Spinal cord (tissue), 10 donors: ENCODE measurements around the gene PARD3B. TPM values are rescaled to one million over a fixed set of nuclear protein-coding genes. Genes with fewer than 3 reads are reported as not detected.

ENCODE experiments used
- DNase-seq, 6 donors: peaks; one replicate each; pipeline versions ENCODE4 v3.0.0 to v3.0.0-alpha.2; 2013 to 2015; ENCODE audit warnings: low spot score in 6 of 6, low read depth in 4 of 6
- H3K27ac ChIP-seq: one replicate; pipeline ENCODE4 v1.5.1; 2013; ENCODE audit warnings: low read depth, low read length, control low read depth
- H3K27me3 ChIP-seq: one replicate; pipeline ENCODE4 v1.6.1; 2013; ENCODE audit warnings: low read length; ENCODE audit not compliant: control insufficient read depth, insufficient read depth
- H3K36me3 ChIP-seq: one replicate; pipeline ENCODE4 v1.6.1; 2013; ENCODE audit warnings: low read length; ENCODE audit not compliant: control insufficient read depth, insufficient read depth
- H3K4me1 ChIP-seq: one replicate; pipeline ENCODE4 v1.6.1; 2013; ENCODE audit warnings: low read length; ENCODE audit not compliant: control insufficient read depth, insufficient read depth
- H3K4me3 ChIP-seq: one replicate; pipeline ENCODE4 v1.5.1; 2013; ENCODE audit warnings: low read depth, low read length, control low read depth
- H3K9me3 ChIP-seq: one replicate; pipeline ENCODE4 v1.6.1; 2013; ENCODE audit warnings: low read length; ENCODE audit not compliant: control insufficient read depth, insufficient read depth
- WGBS: methylation state at CpG from one replicate; pipeline ENCODE4 v1.1.5; 2013; ENCODE audit warnings: missing lambda C conversion rate; ENCODE audit not compliant: insufficient coverage; 5-methylcytosine and 5-hydroxymethylcytosine counted together
- polyA plus RNA-seq, 2 donors: library from polyadenylated mRNA; unstranded; fragments of 120-200 nt; gene quantifications; one replicate each; pipeline ENCODE4 v1.2.1, GENCODE V29; 2013; ENCODE audit not compliant: insufficient read length in 2 of 2
- total RNA-seq, 2 donors: library from RNA; depleted of rRNA in 1 of 2; stranded (reverse); fragments of 120-200 nt in 1 of 2; fragments of >200 nt in 1 of 2; gene quantifications; one replicate each; pipeline versions ENCODE4 v1.2.3 to v1.2.4, GENCODE V29; 2013 to 2014
- donor health status: healthy.

PARD3B gene
- total and polyA plus RNA-seq, 4 donors: 10.8 to 34.6 (median 22.1) TPM

- 90% methylated on average over 4 of the region's 5 CpGs for whole genome bisulfite sequencing
- Histone ChIP-seq H3K27ac (no peak overlapping the region), H3K9me3 (no peaks in the 10 kb centered on the region), H3K4me1 (no peaks in the 10 kb centered on the region), H3K4me3 (no peak overlapping the region), H3K36me3 (no peaks in the 10 kb centered on the region), H3K27me3 (no peaks in the 10 kb centered on the region)
- DNase-seq: no peak
Observed at GRCh38 chr2:204507636-204508035, 37.6 kb upstream of the PARD3B start.

GRCh38 chr2:204510709-204511420, 34.4 kb upstream of the PARD3B start:
- H3K4me1 ChIP-seq: no peaks in the 10 kb centered on the region
- no peak overlapping the region for H3K27ac ChIP-seq
- WGBS: 68% methylated on average over 2 of the region's 4 CpGs
- peak in 1 of 6 donors; percentile 32 for DNase-seq
- no peak overlapping the region for H3K4me3 ChIP-seq
- H3K36me3 ChIP-seq: no peaks in the 10 kb centered on the region
- H3K27me3 ChIP-seq: no peaks in the 10 kb centered on the region
- H3K9me3 ChIP-seq: no peaks in the 10 kb centered on the region

GRCh38 chr2:204514439-204514838, 30.8 kb upstream of the PARD3B start:
- H3K4me1 ChIP-seq: no peaks in the 10 kb centered on the region
- no peak overlapping the region for H3K4me3 ChIP-seq
- H3K27me3 ChIP-seq: no peaks in the 10 kb centered on the region
- DNase-seq: no peak
- no CpG with 5 or more reads among the region's 2 CpGs for WGBS
- H3K9me3 ChIP-seq: no peaks in the 10 kb centered on the region
- no peak overlapping the region for H3K27ac ChIP-seq
- no peaks in the 10 kb centered on the region for H3K36me3 ChIP-seq

DNA sequence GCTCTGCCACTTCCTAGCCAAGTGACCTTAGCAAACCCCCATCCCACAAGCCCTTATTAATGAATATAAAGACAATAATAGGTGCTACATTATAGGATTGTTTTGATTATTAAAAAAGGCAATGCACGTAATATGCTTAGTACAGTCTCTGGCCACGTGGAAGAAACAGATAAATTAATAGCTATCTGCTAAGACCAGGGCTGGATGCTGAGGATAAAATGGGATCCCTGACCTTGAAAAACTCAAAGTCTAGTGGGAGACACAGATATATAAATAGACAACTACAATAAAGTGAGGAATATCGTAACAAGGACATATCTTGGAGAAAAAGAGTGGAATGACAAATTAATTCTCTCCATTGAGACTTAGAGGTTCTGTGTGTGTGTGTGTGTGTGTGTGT, 29.9 kb upstream of the PARD3B start:
- no peak for DNase-seq
- Histone ChIP-seq H3K36me3 (no peaks in the 10 kb centered on the region), H3K27me3 (no peaks in the 10 kb centered on the region), H3K4me3 (no peak overlapping the region), H3K27ac (no peak overlapping the region), H3K4me1 (no peaks in the 10 kb centered on the region), H3K9me3 (no peaks in the 10 kb centered on the region)
- WGBS: no CpG with 5 or more reads among the region's 3 CpGs

DNA sequence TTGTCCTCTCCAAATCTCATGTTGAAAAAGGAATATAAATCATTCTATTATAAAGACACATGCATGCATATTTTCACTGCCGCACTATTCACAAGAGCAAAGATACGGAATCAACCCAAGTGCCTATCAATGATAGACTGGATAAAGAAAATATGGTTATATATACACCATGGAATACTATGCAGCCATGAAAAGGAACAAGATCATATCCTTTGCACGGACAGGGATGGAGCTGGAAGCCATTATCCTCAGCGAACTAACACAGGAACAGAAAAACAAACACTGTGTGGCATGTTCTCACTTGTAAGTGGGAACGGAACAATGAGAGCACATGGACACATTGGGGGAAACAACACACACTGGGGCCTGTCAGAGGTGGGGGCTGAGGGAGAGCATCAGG, 28.1 kb upstream of the PARD3B start:
- Histone ChIP-seq H3K27ac (no peak overlapping the region), H3K4me1 (no peaks in the 10 kb centered on the region), H3K4me3 (no peak overlapping the region), H3K9me3 (no peaks in the 10 kb centered on the region), H3K27me3 (no peaks in the 10 kb centered on the region), H3K36me3 (no peaks in the 10 kb centered on the region)
- DNase-seq: no peak
- WGBS: 100% methylated on average over 3 of the region's 5 CpGs

DNA sequence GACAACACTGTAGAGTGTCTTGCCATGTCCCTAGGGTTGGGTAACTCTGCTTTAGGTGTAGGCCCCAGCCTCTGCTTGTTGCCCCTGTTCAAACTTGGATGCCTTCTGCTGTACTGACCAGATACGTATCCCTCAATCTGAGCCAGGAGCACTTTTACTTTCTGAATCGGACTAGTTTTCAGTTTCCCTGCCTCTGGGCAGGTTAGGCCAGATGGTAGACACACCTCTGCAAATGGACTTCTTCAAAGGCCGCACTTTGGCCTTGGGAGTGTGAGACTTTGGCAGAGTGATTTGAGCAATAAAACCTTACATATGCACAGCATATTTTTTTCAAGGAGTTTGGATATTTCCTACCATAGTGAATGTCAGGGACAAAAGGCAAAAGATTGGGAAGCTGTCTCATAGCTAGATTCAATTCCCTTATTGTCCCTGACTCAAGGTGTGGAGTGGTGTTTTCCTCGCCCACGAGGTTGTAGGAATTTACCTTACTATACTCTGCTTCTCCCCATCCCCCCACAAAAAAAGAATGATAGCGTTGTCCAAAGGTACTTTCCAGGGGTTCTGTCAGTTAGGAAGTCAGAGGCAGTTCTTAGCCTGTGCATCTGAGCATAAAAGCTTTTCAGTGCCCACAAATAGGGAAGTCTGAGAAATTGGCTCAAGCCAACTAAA, 15.3 kb upstream of the PARD3B start:
- no peak for DNase-seq
- H3K36me3 ChIP-seq: no peaks in the 10 kb centered on the region
- no peaks in the 10 kb centered on the region for H3K4me1 ChIP-seq
- 100% methylated on average over 3 of the region's 6 CpGs for WGBS
- H3K27me3 ChIP-seq: no peaks in the 10 kb centered on the region
- H3K4me3 ChIP-seq: no peak overlapping the region
- no peaks in the 10 kb centered on the region for H3K9me3 ChIP-seq
- H3K27ac ChIP-seq: no peak overlapping the region

GRCh38 chr2:204530464-204530805, 14.8 kb upstream of the PARD3B start:
- H3K27ac ChIP-seq: no peak overlapping the region
- H3K27me3 ChIP-seq: no peaks in the 10 kb centered on the region
- H3K4me1 ChIP-seq: no peaks in the 10 kb centered on the region
- 91% methylated on average over 1 of the region's 1 CpG for WGBS
- H3K4me3 ChIP-seq: no peak overlapping the region
- DNase-seq: no peak
- no peaks in the 10 kb centered on the region for H3K36me3 ChIP-seq
- no peaks in the 10 kb centered on the region for H3K9me3 ChIP-seq

DNA sequence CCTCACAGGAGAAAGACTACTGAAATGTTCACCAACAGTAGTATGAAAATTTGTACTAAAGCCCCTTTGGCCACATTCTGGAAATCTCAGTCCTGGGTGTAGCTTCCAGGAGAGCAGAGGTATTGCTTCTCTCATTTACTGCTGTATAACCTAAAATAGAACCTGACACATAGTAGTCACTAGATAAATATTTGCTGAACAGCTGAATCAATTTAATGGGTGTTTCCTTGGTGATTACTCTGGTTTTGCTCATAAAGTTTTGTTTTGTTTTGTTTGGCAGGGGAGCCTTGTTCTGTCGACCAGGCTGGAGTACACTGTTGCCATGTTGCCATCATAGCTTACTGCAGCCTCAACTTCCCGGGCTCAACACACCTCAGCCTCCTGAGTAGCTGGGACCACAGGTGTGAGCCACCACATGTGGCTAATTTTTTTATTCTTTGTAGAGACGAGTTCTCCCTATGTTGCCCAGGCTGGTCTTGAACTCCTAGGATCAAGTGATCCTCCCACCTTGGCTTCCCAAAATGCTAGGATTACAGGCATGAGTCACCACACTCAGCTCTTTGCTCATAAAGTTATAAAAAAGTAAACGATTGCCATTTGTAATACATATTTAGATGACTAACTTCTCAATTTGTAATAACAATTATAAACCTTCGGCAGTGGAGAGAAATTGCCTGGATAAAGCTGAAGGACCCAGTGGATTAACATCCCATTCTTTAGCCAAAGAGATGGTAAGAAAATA, 11.5 kb upstream of the PARD3B start:
- Histone ChIP-seq H3K36me3 (no peaks in the 10 kb centered on the region), H3K9me3 (no peaks in the 10 kb centered on the region), H3K27ac (no peak overlapping the region), H3K4me1 (peaks cover 4% of the 10 kb centered on the region), H3K4me3 (no peak overlapping the region), H3K27me3 (no peaks in the 10 kb centered on the region)
- no peak for DNase-seq
- 82% methylated on average over 2 of the region's 5 CpGs for WGBS

- no peak for DNase-seq
- no peaks in the 10 kb centered on the region for H3K36me3 ChIP-seq
- no CpG with 5 or more reads among the region's 3 CpGs for WGBS
- H3K27me3 ChIP-seq: no peaks in the 10 kb centered on the region
- no peaks in the 10 kb centered on the region for H3K9me3 ChIP-seq
- no peak overlapping the region for H3K27ac ChIP-seq
- H3K4me3 ChIP-seq: no peak overlapping the region
- peaks cover 4% of the 10 kb centered on the region for H3K4me1 ChIP-seq
Observed at GRCh38 chr2:204535356-204535755, 9.9 kb upstream of the PARD3B start.
